ENCODE data around the gene DNLZ. TPM values are rescaled to one million over a fixed set of nuclear protein-coding genes. Genes with fewer than 3 reads are reported as not detected.

The DNLZ gene
- total and polyA plus RNA-seq, 9 of the 15 experiments (the other 6 are each of a cell fraction or from before 2014, with no cell fraction given), result 0.17 to 44.6 (median 3.4) TPM

DNA sequence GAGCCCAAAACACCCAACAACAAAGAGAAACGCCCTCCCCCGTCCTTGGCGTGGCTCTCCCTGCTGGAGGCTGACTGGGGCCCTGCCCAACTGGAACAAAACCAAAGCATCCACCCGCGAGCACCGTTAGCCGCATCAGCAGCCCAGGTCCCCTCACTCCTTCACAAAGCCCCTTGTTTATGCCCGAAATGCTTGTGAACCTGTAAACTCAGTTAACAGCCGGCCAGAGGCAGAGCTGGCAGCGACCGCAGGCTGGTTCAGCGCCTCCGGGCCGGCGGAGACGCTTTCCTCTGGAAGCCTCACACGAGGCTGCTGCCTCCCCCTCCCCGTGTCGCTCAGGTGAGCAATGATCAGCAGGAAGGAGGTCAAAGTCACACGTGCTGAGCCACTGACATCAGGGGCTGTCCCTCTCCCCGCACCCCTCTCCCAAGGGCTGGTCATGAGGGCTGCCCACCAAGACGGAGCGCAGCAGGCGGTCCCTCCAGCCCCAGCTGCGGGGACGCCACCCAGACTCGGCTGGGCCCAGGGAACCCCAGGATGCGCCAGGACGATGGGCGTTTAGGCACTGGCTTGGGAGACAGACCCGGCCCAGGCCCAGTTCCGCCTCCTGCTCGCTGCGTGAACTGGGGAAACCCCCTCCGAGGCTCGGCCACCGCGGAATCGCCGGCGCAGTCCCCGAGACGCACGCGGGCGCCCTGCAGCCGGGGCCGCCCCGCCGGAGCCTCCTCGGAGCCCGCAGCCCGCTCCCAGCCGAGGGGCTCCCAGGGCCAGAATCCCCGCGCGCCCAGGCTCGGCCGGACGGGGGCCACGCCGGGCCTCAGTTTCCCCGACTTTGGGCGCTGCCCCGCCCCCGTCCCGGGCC, 35.9 kb upstream of the DNLZ start (continued):
- TF ChIP-seq, protein P1, sequence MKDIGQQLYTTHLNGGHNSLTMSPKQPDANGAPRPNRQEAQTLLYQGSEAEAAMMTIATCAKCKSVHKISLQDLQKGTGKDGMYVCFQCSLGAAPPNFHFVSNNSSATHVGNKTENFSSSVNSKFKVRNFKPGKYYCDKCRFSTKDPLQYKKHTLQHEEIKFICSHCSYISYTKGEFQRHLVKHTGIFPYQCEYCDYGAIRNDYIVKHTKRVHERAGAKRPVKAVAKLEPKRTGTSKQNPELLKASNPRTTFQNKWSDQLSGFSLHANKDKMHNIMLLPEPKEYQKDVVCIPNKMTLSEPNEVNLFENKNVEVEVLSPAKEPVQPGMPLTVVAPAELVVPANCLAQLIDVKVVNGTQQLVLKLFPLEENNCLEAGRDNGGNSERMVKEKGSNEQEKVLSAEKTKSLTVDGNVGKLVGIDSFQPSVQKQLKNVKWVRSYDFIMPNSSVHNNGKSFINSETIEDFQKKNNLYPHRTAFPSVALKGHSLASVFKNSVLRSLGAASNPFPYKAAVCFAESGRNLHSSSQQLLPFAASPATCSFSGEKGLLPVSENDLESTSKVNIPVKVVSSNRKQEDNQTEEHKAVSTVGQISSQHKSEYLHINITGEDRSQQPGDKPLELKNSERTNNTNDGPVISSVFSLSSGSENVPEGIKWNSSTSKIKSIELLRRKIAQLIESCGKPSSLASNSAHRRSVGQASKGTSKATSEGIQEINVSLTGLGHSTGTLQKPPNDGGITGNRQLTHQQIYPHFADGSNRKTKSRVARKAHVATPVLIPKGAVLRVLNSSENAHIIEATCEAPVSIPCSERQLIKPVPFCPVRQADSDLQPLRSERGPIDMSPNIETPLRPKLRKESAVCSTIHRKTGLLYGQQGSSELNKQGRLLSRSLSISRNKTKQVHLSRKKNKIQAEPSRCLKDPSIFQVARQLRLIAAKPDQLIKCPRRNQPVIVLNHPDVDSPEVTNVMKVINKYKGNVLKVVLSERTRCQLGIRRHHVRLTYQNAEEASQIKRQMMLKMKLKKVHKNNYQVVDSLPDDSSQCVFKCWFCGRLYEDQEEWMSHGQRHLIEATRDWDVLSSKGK (CRISPR knock-in tag; IDR thresholded peaks at IDR 0.05), result no peak
- no peak for TF ChIP-seq ZNF511 (CRISPR knock-in tag; IDR thresholded peaks at IDR 0.05)
- no peak for TF ChIP-seq RFX7 (CRISPR knock-in tag; IDR thresholded peaks at IDR 0.05)
- no peak for TF ChIP-seq MCM7 (IDR thresholded peaks at IDR 0.05)
- no peak for TF ChIP-seq ZNF263 (CRISPR knock-in tag; IDR thresholded peaks at IDR 0.05; ENCODE audit: borderline replicate concordance)
- TF ChIP-seq, protein P2, sequence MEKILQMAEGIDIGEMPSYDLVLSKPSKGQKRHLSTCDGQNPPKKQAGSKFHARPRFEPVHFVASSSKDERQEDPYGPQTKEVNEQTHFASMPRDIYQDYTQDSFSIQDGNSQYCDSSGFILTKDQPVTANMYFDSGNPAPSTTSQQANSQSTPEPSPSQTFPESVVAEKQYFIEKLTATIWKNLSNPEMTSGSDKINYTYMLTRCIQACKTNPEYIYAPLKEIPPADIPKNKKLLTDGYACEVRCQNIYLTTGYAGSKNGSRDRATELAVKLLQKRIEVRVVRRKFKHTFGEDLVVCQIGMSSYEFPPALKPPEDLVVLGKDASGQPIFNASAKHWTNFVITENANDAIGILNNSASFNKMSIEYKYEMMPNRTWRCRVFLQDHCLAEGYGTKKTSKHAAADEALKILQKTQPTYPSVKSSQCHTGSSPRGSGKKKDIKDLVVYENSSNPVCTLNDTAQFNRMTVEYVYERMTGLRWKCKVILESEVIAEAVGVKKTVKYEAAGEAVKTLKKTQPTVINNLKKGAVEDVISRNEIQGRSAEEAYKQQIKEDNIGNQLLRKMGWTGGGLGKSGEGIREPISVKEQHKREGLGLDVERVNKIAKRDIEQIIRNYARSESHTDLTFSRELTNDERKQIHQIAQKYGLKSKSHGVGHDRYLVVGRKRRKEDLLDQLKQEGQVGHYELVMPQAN (IDR thresholded peaks at IDR 0.05; ENCODE audit: borderline replicate concordance), result peak; percentile 52; the same call in 1 of the 2 replicates
- peak; percentile 5; the same call in 1 of the 2 replicates for TF ChIP-seq BHLHE40 (IDR thresholded peaks at IDR 0.05; ENCODE audit: low read length)
- no peak for TF ChIP-seq PREB (CRISPR knock-in tag; IDR thresholded peaks at IDR 0.05)
- TF ChIP-seq, protein P3, sequence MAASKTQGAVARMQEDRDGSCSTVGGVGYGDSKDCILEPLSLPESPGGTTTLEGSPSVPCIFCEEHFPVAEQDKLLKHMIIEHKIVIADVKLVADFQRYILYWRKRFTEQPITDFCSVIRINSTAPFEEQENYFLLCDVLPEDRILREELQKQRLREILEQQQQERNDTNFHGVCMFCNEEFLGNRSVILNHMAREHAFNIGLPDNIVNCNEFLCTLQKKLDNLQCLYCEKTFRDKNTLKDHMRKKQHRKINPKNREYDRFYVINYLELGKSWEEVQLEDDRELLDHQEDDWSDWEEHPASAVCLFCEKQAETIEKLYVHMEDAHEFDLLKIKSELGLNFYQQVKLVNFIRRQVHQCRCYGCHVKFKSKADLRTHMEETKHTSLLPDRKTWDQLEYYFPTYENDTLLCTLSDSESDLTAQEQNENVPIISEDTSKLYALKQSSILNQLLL (CRISPR knock-in tag; IDR thresholded peaks at IDR 0.05; ENCODE audit: borderline replicate concordance), result no peak

Data from K562 (cell line).